GM23338 (cell line): ENCODE measurements around the gene SOX1. TPM values are rescaled to one million over a fixed set of nuclear protein-coding genes. Genes with fewer than 3 reads are reported as not detected.

Source experiments
- ATAC-seq: fragments of 200-7000 bp; cut with Tn5 transposase; 3 replicates; pipeline ENCODE4 v1.9.1; 2020
- DNase-seq: peaks from one replicate; pipeline ENCODE4 v3.0.0-alpha.2; 2015; ENCODE audit warnings: low spot score
- H2AFZ ChIP-seq: fragments of 200-600 bp; sonication (generic); 2 replicates; pipeline ENCODE4 v1.8.0; 2016; ENCODE audit warnings: antibody characterized with exemption, mild to moderate bottlenecking, moderate library complexity
- H3F3A ChIP-seq: fragments of 200-600 bp; sonication (generic); replicated peaks from 2 replicates; pipeline ENCODE4 v1.8.0; 2017; ENCODE audit warnings: antibody characterized with exemption, mixed run types, low read depth
- H3K27ac ChIP-seq: fragments of 200-600 bp; sonication (generic); 2 replicates; pipeline ENCODE4 v1.6.1; 2016; ENCODE audit warnings: low read depth
- H3K27me3 ChIP-seq: fragments of 200-600 bp; sonication (generic); 2 replicates; pipeline ENCODE4 v1.8.0; 2016; ENCODE audit warnings: mild to moderate bottlenecking, mixed run types, moderate library complexity; ENCODE audit not compliant: insufficient read depth
- H3K36me3 ChIP-seq: fragments of 200-600 bp; sonication (generic); 2 replicates; pipeline ENCODE4 v1.8.0; 2016; ENCODE audit warnings: mild to moderate bottlenecking; ENCODE audit not compliant: insufficient read depth
- H3K4me1 ChIP-seq: fragments of 200-600 bp; sonication (generic); 2 replicates; pipeline ENCODE4 v1.8.0; 2016; ENCODE audit warnings: mild to moderate bottlenecking, moderate library complexity; ENCODE audit not compliant: insufficient read depth
- H3K4me2 ChIP-seq: fragments of 200-600 bp; sonication (generic); 2 replicates; pipeline ENCODE4 v1.7.1; 2017; ENCODE audit warnings: mixed run types
- H3K4me3 ChIP-seq: fragments of 200-600 bp; sonication (generic); 2 replicates; pipeline ENCODE4 v1.6.1; 2016; ENCODE audit warnings: mixed run types
- H3K79me2 ChIP-seq: fragments of 200-600 bp; sonication (generic); replicated peaks from 2 replicates; pipeline ENCODE4 v1.8.0; 2017; ENCODE audit warnings: mild to moderate bottlenecking; ENCODE audit not compliant: insufficient read depth
- H3K9me2 ChIP-seq: fragments of 200-600 bp; sonication (generic); 2 replicates; pipeline ENCODE4 v1.8.0; 2017; ENCODE audit not compliant: insufficient read depth
- H4K20me1 ChIP-seq: fragments of 200-600 bp; sonication (generic); replicated peaks from 2 replicates; pipeline ENCODE4 v1.8.0; 2017; ENCODE audit warnings: mild to moderate bottlenecking; ENCODE audit not compliant: insufficient read depth
- H3K27ac Mint-ChIP-seq: 2 replicates; pipeline ENCODE4 v1.8.0; 2020; ENCODE audit warnings: inconsistent platforms, mild to moderate bottlenecking, moderate library complexity, mixed read lengths
- H3K27me3 Mint-ChIP-seq: 3 replicates; pipeline ENCODE4 v1.8.0; 2022; ENCODE audit warnings: low read depth, mild to moderate bottlenecking, moderate library complexity, mixed read lengths, inconsistent platforms; ENCODE audit not compliant: insufficient read depth, poor library complexity
- H3K36me3 Mint-ChIP-seq: 3 replicates; pipeline ENCODE4 v1.8.0; 2021; ENCODE audit warnings: low read depth, mild to moderate bottlenecking, inconsistent platforms, moderate library complexity, mixed read lengths
- H3K4me1 Mint-ChIP-seq: 3 replicates; pipeline ENCODE4 v1.8.0; 2020; ENCODE audit warnings: mild to moderate bottlenecking, inconsistent platforms, mixed read lengths
- H3K4me3 Mint-ChIP-seq: 3 replicates; pipeline ENCODE4 v1.8.0; 2021; ENCODE audit warnings: moderate library complexity, mild to moderate bottlenecking, inconsistent platforms, mixed read lengths
- H3K9me3 Mint-ChIP-seq: 3 replicates; pipeline ENCODE4 v1.8.0; 2020; ENCODE audit warnings: moderate library complexity, mild to moderate bottlenecking, inconsistent platforms, mixed read lengths
- CTCF ChIP-seq, 2 experiments: fragments of 200-600 bp in 1 of 2; sonication (generic) in 1 of 2; conservative IDR thresholded peaks; 2 replicates each; pipeline versions ENCODE4 v1.5.1 to v1.6.1; 2016 to 2017; ENCODE audit warnings: antibody characterized with exemption in 2 of 2, low read depth in 2 of 2, mild to moderate bottlenecking in 2 of 2, moderate library complexity in 1 of 2
- EZH2phosphoT487 ChIP-seq: fragments of 200-600 bp; sonication (generic); IDR thresholded peaks from one replicate; pipeline ENCODE4 v1.8.1; 2018; ENCODE audit warnings: antibody characterized with exemption; ENCODE audit not compliant: unreplicated experiment
- POLR2AphosphoS5 ChIP-seq: IDR thresholded peaks from 2 replicates; pipeline ENCODE4 v1.6.1; 2016; ENCODE audit warnings: antibody characterized with exemption, low read depth
- ZNF462 ChIP-seq: fragments of 250-450 bp; sonication (Bioruptor Pico); IDR thresholded peaks from 2 replicates; pipeline ENCODE4 v1.5.0; 2020; ENCODE audit warnings: mild to moderate bottlenecking, moderate library complexity
- polyA plus RNA-seq: library from polyadenylated mRNA; unstranded; fragments of >200 nt; fragmentation: Nextera tagmentation; extraction: Ambion mirVana; gene quantifications from 2 replicates; pipeline ENCODE4 v1.2.1, GENCODE V29; 2016
- total RNA-seq: library from RNA; depleted of rRNA; stranded (reverse); fragments of >200 nt; shearing (Covaris generic); gene quantifications from 2 replicates; pipeline ENCODE4 v1.2.3, GENCODE V29; 2014
- TF ChIP-seq, protein P1 (sequence below): IDR thresholded peaks from one replicate; pipeline ENCODE4 v1.6.1; 2018; ENCODE audit warnings: antibody characterized with exemption; ENCODE audit not compliant: unreplicated experiment

The SOX1 gene
- total and polyA plus RNA-seq, 2 experiments from 2014 or later: 0.10 to 0.17 TPM

DNA sequence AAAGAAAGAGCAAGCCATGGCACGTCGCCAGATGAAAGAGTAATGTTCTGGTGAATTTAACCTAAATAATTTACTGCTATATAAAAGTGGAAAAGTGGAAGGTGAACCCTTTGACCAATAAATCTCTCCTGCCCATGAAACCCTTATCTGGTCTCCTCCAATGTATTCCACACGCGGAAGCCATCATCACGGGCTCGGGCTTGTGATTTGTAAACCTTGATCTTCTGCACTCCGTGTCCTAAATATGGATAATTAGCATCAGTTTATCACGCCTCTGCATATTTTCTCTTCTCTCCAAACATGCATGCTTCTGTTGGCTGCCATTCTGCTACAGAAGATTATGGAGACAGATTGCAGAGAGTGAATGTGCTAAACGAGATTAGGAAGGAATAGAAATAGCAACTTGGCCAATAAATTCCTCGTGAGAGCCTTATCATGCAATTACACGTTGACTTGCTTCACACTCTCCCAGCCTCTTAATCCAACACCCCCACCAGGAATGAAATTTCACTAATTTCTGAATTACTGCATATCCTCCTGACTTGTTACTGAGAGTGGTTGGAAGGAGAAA, 34.5 kb downstream of the SOX1 start (continued):
- no peak for TF ChIP-seq ZNF462
- no peak for TF ChIP-seq POLR2AphosphoS5

GRCh38 chr13:112102243-112102642, 35.3 kb downstream of the SOX1 start:
- Mint-ChIP-seq H3K4me1 (peaks cover 41% of the 10 kb centered on the region), H3K27me3 (peaks cover 65% of the 10 kb centered on the region), H3K9me3 (no peaks in the 10 kb centered on the region), H3K4me3 (no peak overlapping the region), H3K27ac (no peak overlapping the region), H3K36me3 (no peaks in the 10 kb centered on the region)
- Histone ChIP-seq H3K9me2 (no peaks in the 10 kb centered on the region), H3F3A (peaks cover 10% of the 10 kb centered on the region; the same call in 1 of the 2 replicates), H3K4me2 (peak overlapping the region; percentile 49; the same call in 1 of the 2 replicates), H4K20me1 (no peaks in the 10 kb centered on the region), H3K4me1 (peaks cover 42% of the 10 kb centered on the region), H3K27me3 (peaks cover 66% of the 10 kb centered on the region), H3K79me2 (no peaks in the 10 kb centered on the region), H3K4me3 (no peak overlapping the region), H3K36me3 (no peaks in the 10 kb centered on the region), H2AFZ (no peak overlapping the region), H3K27ac (no peak overlapping the region)
- DNase-seq (peak; percentile 19), ATAC-seq (no peak)
- TF ChIP-seq CTCF (conservative IDR thresholded peaks at IDR 0.05; ENCODE audit: low read depth in 2 of 2) (peak; percentile 38 to 49), EZH2phosphoT487 (no peak)
- TF ChIP-seq, protein P1, sequence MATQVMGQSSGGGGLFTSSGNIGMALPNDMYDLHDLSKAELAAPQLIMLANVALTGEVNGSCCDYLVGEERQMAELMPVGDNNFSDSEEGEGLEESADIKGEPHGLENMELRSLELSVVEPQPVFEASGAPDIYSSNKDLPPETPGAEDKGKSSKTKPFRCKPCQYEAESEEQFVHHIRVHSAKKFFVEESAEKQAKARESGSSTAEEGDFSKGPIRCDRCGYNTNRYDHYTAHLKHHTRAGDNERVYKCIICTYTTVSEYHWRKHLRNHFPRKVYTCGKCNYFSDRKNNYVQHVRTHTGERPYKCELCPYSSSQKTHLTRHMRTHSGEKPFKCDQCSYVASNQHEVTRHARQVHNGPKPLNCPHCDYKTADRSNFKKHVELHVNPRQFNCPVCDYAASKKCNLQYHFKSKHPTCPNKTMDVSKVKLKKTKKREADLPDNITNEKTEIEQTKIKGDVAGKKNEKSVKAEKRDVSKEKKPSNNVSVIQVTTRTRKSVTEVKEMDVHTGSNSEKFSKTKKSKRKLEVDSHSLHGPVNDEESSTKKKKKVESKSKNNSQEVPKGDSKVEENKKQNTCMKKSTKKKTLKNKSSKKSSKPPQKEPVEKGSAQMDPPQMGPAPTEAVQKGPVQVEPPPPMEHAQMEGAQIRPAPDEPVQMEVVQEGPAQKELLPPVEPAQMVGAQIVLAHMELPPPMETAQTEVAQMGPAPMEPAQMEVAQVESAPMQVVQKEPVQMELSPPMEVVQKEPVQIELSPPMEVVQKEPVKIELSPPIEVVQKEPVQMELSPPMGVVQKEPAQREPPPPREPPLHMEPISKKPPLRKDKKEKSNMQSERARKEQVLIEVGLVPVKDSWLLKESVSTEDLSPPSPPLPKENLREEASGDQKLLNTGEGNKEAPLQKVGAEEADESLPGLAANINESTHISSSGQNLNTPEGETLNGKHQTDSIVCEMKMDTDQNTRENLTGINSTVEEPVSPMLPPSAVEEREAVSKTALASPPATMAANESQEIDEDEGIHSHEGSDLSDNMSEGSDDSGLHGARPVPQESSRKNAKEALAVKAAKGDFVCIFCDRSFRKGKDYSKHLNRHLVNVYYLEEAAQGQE: no peak
